Trophoblast cell (in vitro differentiated cells and primary cell): ENCODE data around the gene RBBP5.

Experiments
- DNase-seq, 2 donors: peaks; one replicate each; pipeline ENCODE4 v3.0.0-alpha.2; 2016
- H2AFZ ChIP-seq: 2 replicates; pipeline ENCODE4 v1.6.1; 2013; ENCODE audit warnings: low read length, moderate library complexity, mild to moderate bottlenecking; ENCODE audit not compliant: insufficient read depth, poor library complexity
- H2AK5ac ChIP-seq: 2 replicates; pipeline ENCODE4 v1.6.1; 2013; ENCODE audit warnings: mild to moderate bottlenecking, low read length
- H2BK120ac ChIP-seq: 2 replicates; pipeline ENCODE4 v1.6.1; 2013; ENCODE audit warnings: low read length, mild to moderate bottlenecking, moderate library complexity; ENCODE audit not compliant: insufficient read depth, poor library complexity
- H2BK12ac ChIP-seq: 2 replicates; pipeline ENCODE4 v1.6.1; 2013; ENCODE audit warnings: mild to moderate bottlenecking, low read length, moderate library complexity
- H2BK5ac ChIP-seq: 2 replicates; pipeline ENCODE4 v1.6.1; 2013; ENCODE audit warnings: low read length, low read depth, moderate library complexity, mild to moderate bottlenecking; ENCODE audit not compliant: poor library complexity
- H3K14ac ChIP-seq: 2 replicates; pipeline ENCODE4 v1.6.1; 2013; ENCODE audit warnings: mild to moderate bottlenecking, low read length
- H3K18ac ChIP-seq: 2 replicates; pipeline ENCODE4 v1.6.1; 2013; ENCODE audit warnings: mild to moderate bottlenecking, low read length
- H3K23ac ChIP-seq: 2 replicates; pipeline ENCODE4 v1.6.1; 2013; ENCODE audit warnings: low read length
- H3K27ac ChIP-seq: 2 replicates; pipeline ENCODE4 v1.5.1; 2013; ENCODE audit warnings: low read depth, mild to moderate bottlenecking, inconsistent platforms, low read length, moderate library complexity
- H3K27me3 ChIP-seq: 2 replicates; pipeline ENCODE4 v1.6.1; 2013; ENCODE audit warnings: inconsistent platforms, mild to moderate bottlenecking, low read length, moderate library complexity; ENCODE audit not compliant: insufficient read depth
- H3K36me3 ChIP-seq, 2 experiments: 1 replicate in 1 of 2; 2 replicates in 1 of 2; pipeline ENCODE4 v1.6.1; 2013; ENCODE audit warnings: low read length in 2 of 2, mild to moderate bottlenecking in 2 of 2, moderate library complexity in 1 of 2; ENCODE audit not compliant: insufficient read depth in 2 of 2, control insufficient read depth in 1 of 2
- H3K4ac ChIP-seq: 2 replicates; pipeline ENCODE4 v1.6.1; 2013; ENCODE audit warnings: low read depth, mild to moderate bottlenecking, low read length, moderate library complexity
- H3K4me1 ChIP-seq, 2 experiments: 1 replicate in 1 of 2; 2 replicates in 1 of 2; pipeline ENCODE4 v1.6.1; 2013; ENCODE audit warnings: low read length in 2 of 2, mild to moderate bottlenecking in 2 of 2, moderate library complexity in 1 of 2; ENCODE audit not compliant: insufficient read depth in 2 of 2, control insufficient read depth in 1 of 2
- H3K4me2 ChIP-seq: 2 replicates; pipeline ENCODE4 v1.6.1; 2013; ENCODE audit warnings: inconsistent platforms, mild to moderate bottlenecking, low read length, moderate library complexity
- H3K4me3 ChIP-seq: 2 replicates; pipeline ENCODE4 v1.5.1; 2013; ENCODE audit warnings: mild to moderate bottlenecking, low read depth, low read length, inconsistent platforms
- H3K79me1 ChIP-seq: one replicate; pipeline ENCODE4 v1.6.1; 2013; ENCODE audit warnings: low read length
- H3K79me2 ChIP-seq: 2 replicates; pipeline ENCODE4 v1.6.1; 2013; ENCODE audit warnings: low read length, mild to moderate bottlenecking; ENCODE audit not compliant: control insufficient read depth, insufficient read depth, poor library complexity
- H3K9ac ChIP-seq: 2 replicates; pipeline ENCODE4 v1.6.1; 2013; ENCODE audit warnings: mild to moderate bottlenecking, low read length
- H3K9me3 ChIP-seq: 2 replicates; pipeline ENCODE4 v1.6.1; 2013; ENCODE audit warnings: low read depth, mild to moderate bottlenecking, control low read depth, inconsistent platforms, low read length; ENCODE audit not compliant: insufficient read depth
- H4K12ac ChIP-seq: 2 replicates; pipeline ENCODE4 v1.6.1; 2013; ENCODE audit warnings: low read depth, mild to moderate bottlenecking, low read length, moderate library complexity
- H4K8ac ChIP-seq: 2 replicates; pipeline ENCODE4 v1.6.1; 2013; ENCODE audit warnings: low read depth, mild to moderate bottlenecking, low read length, moderate library complexity
- H4K91ac ChIP-seq: one replicate; pipeline ENCODE4 v1.6.1; 2013; ENCODE audit warnings: low read depth, mild to moderate bottlenecking, low read length, moderate library complexity
- WGBS: extraction: QIAGEN DNeasy Blood & Tissue Kit; methylation state at CpG from one replicate; pipeline ENCODE4 v1.1.7; 2013; ENCODE audit warnings: missing lambda C conversion rate; ENCODE audit not compliant: insufficient read length, insufficient coverage; ENCODE audit errors: extremely low coverage; 5-methylcytosine and 5-hydroxymethylcytosine counted together

The RBBP5 gene

DNA sequence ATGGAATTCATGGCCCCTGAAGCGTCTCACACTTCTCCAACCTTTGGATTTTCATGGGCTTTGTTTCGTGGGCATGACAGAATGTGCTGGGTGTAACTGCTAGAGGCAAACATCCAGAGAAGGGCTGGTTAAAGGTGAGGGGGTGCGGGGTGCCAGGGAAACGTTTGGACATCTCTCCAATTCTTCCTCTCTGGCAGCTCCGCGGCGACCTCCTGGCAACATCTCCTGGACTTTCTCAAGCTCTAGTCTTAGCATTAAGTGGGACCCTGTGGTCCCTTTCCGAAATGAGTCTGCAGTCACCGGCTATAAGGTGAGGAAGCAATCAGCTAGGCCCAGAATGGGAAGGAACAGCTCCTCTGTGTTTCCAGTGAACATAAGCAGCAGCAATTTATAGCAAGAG is 49.5 kb downstream of the RBBP5 start:
- no peak overlapping the region for H2AK5ac ChIP-seq
- H3K14ac ChIP-seq = no peak overlapping the region
- H3K27me3 ChIP-seq = no peaks in the 10 kb centered on the region
- peaks cover 3% of the 10 kb centered on the region for H3K9me3 ChIP-seq
- no peak overlapping the region for H3K4me2 ChIP-seq
- no peaks in the 10 kb centered on the region for H3K79me1 ChIP-seq
- no peak overlapping the region for H3K18ac ChIP-seq
- H2BK5ac ChIP-seq = no peak overlapping the region
- H3K23ac ChIP-seq = no peak overlapping the region
- H3K4me1 ChIP-seq = peaks cover 2 to 4% of the 10 kb centered on the region in 2 experiments
- H3K27ac ChIP-seq = no peak overlapping the region
- no peak overlapping the region for H3K4ac ChIP-seq
- no peak overlapping the region for H3K4me3 ChIP-seq
- H2BK120ac ChIP-seq = no peak overlapping the region
- no peak overlapping the region for H4K12ac ChIP-seq
- no peaks in the 10 kb centered on the region for H3K79me2 ChIP-seq
- no peak overlapping the region for H4K91ac ChIP-seq
- no CpG with 5 or more reads among the region's 9 CpGs for WGBS
- no peak overlapping the region for H2AFZ ChIP-seq
- H2BK12ac ChIP-seq = no peak overlapping the region
- H4K8ac ChIP-seq = no peak overlapping the region
- DNase-seq = no peak
- H3K9ac ChIP-seq = no peak overlapping the region
- H3K36me3 ChIP-seq = no peaks in the 10 kb centered on the region

DNA sequence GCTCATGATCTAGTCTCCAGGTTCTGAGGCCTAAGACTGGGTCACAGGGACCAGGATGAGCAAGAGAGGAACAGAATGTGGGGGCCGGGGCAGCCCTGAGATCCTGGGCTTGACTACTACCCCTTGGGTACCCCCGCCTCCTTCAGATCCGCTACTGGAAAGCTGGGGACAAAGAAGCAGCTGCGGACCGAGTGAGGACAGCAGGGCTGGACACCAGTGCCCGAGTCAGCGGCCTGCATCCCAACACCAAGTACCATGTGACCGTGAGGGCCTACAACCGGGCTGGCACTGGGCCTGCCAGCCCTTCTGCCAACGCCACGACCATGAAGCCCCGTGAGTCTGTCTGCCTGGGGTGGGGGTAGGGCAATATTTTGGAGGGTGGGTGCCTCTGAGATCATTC is 50.0 kb downstream of the RBBP5 start:
- Histone ChIP-seq H3K36me3 (no peaks in the 10 kb centered on the region), H2AFZ (no peak overlapping the region), H3K79me2 (no peaks in the 10 kb centered on the region), H3K79me1 (no peaks in the 10 kb centered on the region), H2AK5ac (no peak overlapping the region), H3K4me3 (no peak overlapping the region), H3K4me2 (no peak overlapping the region), H3K27ac (no peak overlapping the region), H4K91ac (no peak overlapping the region), H3K4ac (no peak overlapping the region), H3K18ac (no peak overlapping the region), H3K14ac (no peak overlapping the region), H3K23ac (no peak overlapping the region), H4K12ac (no peak overlapping the region), H2BK120ac (no peak overlapping the region), H2BK5ac (no peak overlapping the region), H3K27me3 (no peaks in the 10 kb centered on the region), H2BK12ac (no peak overlapping the region), H3K4me1 (no peaks in the 10 kb centered on the region), H3K9me3 (peaks cover 3% of the 10 kb centered on the region), H4K8ac (no peak overlapping the region), H3K9ac (no peak overlapping the region)
- WGBS = no CpG with 5 or more reads among the region's 12 CpGs
- DNase-seq = no peak

DNA sequence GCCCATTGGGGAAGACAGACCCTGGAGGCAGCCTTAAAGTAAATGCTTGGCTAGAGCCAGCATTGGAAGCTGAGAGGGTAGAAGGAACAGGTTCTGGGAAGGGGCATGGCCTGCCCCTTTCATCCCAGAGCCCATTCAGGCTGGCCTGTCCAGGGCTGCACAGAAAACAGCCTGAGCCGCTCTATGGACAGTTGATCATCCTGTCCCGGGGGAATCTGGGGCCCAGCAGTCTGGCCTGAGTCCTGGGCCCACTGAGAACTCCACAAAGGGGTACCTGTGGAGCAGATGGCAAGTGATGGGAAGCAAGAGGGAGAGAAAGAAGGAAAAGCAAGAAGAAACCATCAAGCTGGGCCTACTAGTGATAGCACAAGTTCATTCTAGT is 50.8 kb downstream of the RBBP5 start:
- Histone ChIP-seq H4K12ac (no peak overlapping the region), H3K23ac (no peak overlapping the region), H3K4me1 (no peaks in the 10 kb centered on the region), H3K27ac (no peak overlapping the region), H3K4me2 (no peak overlapping the region), H2AFZ (no peak overlapping the region), H2BK12ac (no peak overlapping the region), H3K9ac (no peak overlapping the region), H3K9me3 (peaks cover 3% of the 10 kb centered on the region), H4K91ac (no peak overlapping the region), H3K27me3 (no peaks in the 10 kb centered on the region), H3K79me2 (no peaks in the 10 kb centered on the region), H3K18ac (no peak overlapping the region), H2BK120ac (no peak overlapping the region), H3K36me3 (no peaks in the 10 kb centered on the region), H3K4ac (no peak overlapping the region), H4K8ac (no peak overlapping the region), H2BK5ac (no peak overlapping the region), H3K4me3 (no peak overlapping the region), H2AK5ac (no peak overlapping the region), H3K14ac (no peak overlapping the region), H3K79me1 (no peaks in the 10 kb centered on the region)
- DNase-seq = no peak
- WGBS = no CpG with 5 or more reads among the region's 2 CpGs

DNA sequence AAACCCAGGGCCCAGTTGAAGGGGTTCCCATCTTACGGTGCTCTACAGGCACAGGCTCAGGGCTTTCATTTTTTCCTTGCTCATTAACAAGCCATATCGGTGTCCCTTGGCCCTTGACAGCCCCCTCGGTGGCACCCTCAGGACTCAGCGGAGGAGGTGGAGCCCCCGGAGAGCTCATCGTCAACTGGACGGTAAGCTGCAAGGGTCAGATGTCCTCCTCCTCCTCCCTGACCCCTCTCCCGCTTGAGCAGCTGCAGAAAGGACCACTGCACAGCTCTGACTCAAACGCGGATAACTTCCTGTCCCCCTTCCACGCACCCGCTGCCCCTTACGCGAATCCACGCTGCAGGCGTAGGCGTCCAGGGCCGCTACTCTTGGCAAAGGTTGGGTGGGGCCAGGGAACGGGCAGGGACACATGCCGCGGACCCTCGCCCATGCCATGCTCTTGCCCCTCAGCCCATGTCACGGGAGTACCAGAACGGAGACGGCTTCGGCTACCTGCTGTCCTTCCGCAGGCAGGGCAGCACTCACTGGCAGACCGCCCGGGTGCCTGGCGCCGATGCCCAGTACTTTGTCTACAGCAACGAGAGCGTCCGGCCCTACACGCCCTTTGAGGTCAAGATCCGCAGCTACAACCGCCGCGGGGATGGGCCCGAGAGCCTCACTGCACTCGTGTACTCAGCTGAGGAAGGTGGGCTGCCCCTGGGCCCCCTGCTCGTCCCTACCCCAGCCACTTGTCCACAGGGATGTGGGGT is 52.2 kb downstream of the RBBP5 start:
- Histone ChIP-seq H3K79me2 (no peaks in the 10 kb centered on the region), H3K36me3 (no peaks in the 10 kb centered on the region), H2BK120ac (no peak overlapping the region), H3K14ac (no peak overlapping the region), H3K4me3 (no peak overlapping the region), H2AFZ (no peak overlapping the region), H2BK12ac (no peak overlapping the region), H4K12ac (no peak overlapping the region), H3K79me1 (no peaks in the 10 kb centered on the region), H2AK5ac (no peak overlapping the region), H3K18ac (no peak overlapping the region), H3K27ac (no peak overlapping the region), H2BK5ac (no peak overlapping the region), H3K9me3 (peaks cover 3% of the 10 kb centered on the region), H3K9ac (no peak overlapping the region), H3K4me1 (no peaks in the 10 kb centered on the region), H3K27me3 (no peaks in the 10 kb centered on the region), H3K23ac (no peak overlapping the region), H3K4ac (no peak overlapping the region), H3K4me2 (no peak overlapping the region), H4K91ac (no peak overlapping the region), H4K8ac (no peak overlapping the region)
- no CpG with 5 or more reads among the region's 42 CpGs for WGBS
- DNase-seq = no peak
